DMS 273 (cell line): ENCODE results near the gene TRIM23.
"Not testable (repeated sequence)": the region's sequence is repeated elsewhere in the genome, so short reads cannot be mapped to it uniquely, and the experiment has no call there.

Source experiments
- DNase-seq: peaks from one replicate; lab custom pipeline; 2025; ENCODE audit not compliant: unreplicated experiment; lab: John Stamatoyannopoulos, UW

Gene TRIM23

GRCh38 chr5:65624025-65624570 is at the start of gene TRIM23:
TSS of gene TRIM23 (minus strand) at chr5:65624333. CDS start at chr5:65624274, 59 bp downstream.
- peak; percentile 96 for DNase-seq

DNA sequence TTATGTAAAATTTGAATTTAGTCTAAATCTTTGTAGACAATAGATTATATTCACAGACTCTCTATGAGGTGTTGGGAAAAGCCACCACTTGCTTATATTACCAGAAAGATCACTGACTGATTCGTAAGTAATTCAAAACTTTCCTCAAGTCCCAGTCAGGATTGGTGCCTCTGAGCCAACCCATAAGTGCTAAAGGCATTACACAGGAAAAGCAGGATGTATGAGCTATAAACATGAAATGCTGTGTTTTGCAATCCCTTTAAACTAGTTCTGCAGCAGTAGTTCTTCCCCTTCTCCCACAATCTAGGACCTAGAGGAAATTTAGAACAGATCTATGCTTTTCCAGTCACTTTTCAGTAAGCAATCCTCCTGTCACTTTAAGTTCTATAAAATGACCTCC is 48.7 kb upstream of the TRIM23 start:
- DNase-seq: no peak

DNA sequence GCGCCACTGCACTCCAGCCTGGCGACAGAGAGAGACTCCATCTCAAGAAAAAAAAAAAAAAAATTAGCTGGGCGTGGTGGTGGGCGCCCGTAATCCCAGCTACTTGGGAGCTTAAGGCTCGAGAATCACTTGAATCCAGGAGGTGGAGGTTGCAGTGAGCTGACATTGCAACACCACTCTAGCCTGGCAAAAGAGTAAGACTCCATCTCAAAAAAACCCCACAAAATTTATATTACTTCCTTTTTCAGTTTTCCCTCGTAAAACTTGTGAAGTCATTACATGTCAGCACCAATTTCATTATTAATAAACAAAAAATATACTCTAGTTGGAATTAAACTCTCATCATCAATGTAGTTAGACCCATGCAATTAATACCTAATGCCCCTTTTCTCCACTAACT is 44.6 kb upstream of the TRIM23 start:
- no peak for DNase-seq

- DNase-seq: peak; percentile 38
These were observed 39.8 kb upstream of the TRIM23 start for GRCh38 chr5:65663804-65664521.

DNA sequence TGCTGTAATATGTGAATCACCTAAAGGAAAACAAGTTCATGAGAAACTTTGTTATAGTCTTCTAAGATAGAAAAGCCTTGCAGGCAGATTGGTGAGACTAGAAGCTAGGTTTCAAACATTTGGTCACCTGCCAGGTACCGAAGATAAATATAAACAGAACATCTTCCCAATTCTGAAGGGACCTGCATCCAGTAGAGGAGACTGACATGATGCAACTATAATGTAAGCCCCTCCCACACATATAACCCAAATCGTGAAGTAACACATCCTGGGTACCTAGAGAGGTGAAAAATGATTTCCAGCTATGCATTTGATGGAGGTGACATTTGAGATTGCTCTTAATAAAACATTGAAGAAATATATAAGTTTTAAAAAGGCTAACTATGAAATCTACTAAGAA is 30.6 kb upstream of the TRIM23 start:
- DNase-seq: no peak

DNA sequence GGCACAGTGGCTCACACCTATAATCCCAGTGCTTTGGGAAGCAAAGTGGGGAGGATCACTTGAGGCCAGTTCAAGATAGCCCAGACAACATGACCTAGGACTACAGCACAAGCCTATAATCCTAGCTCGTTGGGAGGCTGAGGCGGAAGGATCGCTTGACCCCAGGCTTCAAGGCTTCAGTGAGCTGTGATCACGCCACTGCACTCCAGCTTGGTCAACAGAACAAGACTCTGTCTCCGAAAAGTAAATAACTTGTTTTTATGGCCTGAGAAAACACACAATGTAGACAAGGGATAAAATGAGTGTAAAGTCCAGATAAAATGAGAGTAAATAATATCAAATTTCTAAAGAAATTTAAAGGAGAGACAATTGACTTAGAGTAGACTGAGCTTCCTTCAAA is 27.0 kb upstream of the TRIM23 start:
- DNase-seq: no peak

DNA sequence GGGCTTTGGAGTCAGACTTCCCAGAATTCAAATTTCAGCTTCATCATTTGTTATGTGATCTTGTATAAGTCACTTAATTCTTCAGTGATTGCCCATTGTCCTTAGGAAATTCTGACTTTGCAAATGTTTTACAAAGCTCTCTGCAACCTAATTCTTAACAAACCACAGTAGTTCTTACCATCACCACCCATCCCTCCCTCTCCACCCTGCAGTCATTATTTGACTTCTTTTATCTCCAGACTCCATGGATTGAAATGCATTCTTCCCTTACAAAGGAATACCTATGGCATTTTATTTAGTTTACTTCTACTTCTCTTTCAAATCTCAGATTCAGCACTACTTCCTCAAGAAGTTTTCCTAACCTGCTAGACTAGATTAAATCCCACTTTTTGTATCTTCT is 23.8 kb upstream of the TRIM23 start:
- DNase-seq: no peak

- DNase-seq: no peak
These were observed 22.8 kb upstream of the TRIM23 start for GRCh38 chr5:65646938-65647337.

DNA sequence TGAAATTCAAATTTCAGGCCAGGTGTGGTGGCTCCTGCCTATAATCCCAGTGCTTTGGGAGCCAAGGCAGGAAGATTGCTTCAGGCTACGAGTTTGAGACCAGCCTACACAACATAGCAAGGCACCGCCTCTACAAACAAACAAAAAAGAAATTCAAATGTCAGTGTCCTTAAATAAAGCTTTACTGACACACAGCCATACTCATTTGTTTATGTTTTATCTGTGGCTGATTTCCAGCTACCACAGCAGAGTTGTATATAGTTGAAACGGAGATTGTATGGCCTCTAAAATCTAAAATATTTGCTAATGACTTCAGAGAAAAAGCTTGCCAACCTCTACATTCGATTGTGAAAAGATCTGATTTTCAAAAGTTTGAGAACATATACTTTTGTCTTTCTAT is 16.1 kb upstream of the TRIM23 start:
- DNase-seq: no peak

DNA sequence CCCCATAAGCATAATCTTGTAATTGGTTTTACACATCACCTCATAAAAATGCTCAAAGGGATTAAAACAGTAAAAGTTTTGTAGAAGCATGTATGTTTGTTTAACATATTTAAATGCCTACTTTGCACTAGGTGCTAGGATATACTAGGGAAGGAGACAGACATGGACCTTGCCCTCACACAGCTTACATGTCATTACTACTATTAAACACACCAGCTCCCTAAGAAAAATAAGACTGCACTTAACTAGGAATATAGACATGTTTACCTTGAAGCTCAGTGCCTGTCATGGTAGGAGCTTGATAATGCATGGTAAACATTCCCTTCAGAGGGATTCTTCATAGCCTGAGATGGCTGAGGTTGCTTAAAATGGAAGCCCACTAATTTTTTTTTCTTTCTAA is 6.8 kb upstream of the TRIM23 start:
- DNase-seq: no peak

DNA sequence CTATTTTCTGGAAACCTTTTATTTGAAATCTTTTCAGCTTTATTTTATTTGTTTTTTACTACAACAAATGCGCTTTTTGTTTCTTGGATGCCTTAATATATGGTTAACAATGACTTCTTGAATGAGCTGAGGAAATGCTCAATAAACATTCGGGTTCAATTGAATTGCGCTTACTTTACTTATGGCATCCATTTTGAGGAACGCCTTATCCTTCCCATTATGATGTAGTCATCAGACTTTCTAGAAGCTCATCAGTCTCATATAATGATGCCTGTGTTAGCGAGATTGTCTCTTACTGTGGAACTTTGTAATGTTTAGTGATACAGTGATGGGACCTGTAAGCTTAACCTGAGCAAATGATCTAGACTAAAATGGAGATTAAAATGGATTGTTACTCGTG is 1.6 kb upstream of the TRIM23 start:
- DNase-seq: no peak

DNA sequence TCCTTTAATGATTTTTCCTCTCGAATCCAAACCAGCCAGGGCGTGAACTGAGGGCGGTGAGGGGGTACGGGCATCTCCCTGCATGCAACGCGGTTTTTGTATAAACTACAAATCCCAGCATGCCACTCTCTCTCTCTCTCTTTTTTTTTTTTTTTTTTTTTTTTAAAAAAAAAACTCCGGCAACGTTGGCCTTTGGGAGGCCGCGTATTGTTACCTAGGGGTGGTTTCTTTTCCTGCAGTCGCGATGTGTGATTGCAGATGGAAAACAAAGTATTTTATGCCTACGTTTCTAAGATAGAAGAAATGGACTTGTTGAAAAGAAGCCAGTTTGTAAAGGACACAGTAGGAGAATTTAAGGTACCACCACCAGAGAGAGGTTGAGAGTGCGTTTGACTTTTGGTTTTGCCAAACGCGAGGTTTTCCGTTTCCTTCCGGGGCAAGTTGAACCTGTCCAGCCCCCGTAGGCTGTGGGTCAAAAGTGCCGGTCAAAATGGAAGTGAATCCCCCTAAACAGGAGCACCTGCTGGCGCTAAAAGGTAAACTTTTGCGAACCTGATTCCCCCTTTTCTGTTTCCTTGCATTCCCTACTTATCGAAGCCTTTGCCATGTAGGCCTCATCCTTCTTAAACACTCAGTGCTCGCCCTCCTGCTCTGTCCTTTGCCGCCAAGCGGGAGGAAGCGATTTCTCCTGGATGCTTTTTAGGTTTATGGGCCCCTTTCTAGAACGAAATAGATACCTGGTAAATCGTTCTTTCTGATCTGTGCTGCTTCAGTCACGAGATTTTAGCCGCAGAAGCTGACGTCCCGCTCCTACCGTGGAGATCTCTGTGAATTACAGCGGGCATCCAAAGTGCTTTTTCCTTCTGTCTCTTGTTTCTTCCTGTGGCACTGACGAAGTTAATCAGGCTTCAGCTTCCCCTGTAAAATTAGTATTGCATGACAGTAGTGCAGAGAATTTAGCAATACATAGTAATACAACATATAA is 730 bp upstream of the TRIM23 start, which contains the start of the genes SHLD3 and TRAPPC13:
Gene SHLD3, plus strand, starts transcription at position 457 of the 985 bp plus-strand sequence. CDS start 4,561 bp downstream, outside the sequence.
Gene TRAPPC13, plus strand, starts transcription at position 457 of the 985 bp plus-strand sequence. Its CDS starts 34 bp downstream, at position 491.
- DNase-seq: peak; percentile 95

- DNase-seq: peak; percentile 39
These were observed 651 bp downstream of the TRIM23 start for GRCh38 chr5:65623482-65623881.

DNA sequence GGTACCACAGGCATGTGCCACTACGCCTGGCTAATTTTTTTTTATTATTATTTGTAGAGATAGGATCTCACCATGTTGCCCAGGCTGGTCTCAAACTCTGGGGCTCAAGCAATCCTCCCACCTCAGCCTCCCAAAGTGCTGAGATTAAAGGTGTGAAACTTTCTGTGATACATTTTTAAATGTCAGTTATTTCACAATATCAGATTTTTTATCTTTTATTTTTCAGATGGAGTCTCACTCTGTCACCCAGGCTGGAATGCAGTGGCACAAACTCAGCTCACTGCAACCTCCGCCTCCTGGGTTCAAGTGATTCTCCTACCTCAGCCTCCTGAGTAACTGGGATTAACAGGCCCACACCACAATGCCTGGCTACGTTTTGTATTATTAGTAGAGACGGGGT is 2.2 kb downstream of the TRIM23 start:
- DNase-seq: not testable (repeated sequence)

GRCh38 chr5:65620021-65620420 is 4.1 kb downstream of the TRIM23 start:
- DNase-seq: no peak

DNA sequence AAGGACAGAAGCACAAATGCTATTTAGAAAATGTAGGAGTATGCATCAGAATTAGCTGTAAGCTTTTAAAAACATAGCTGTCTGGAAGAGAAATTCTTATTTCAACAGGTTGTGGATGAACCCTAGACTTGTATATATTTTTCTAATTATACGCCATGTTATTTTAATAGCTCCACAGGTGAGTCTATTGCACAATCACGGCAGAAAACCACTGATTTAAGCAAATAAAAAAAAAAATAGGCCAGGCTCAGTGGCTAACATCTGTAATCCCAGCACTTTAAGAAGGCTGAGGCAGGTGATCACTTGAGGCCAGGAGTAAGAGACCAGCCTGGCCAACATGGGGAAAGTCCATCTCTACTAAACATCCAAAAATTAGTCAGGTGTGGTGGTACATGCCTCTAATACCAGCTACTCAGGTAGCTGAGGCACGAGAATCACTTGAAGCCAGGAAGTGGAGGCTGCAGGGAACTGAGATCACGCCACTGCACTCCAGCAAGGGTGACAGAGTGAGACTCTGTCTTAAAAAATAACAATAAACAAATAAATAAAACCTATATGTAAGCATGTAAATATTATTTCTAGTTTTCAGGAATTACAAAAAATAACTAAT is 11.7 kb downstream of the TRIM23 start:
- no peak for DNase-seq

- DNase-seq: no peak
These were observed 12.6 kb downstream of the TRIM23 start for GRCh38 chr5:65611524-65611923.

DNA sequence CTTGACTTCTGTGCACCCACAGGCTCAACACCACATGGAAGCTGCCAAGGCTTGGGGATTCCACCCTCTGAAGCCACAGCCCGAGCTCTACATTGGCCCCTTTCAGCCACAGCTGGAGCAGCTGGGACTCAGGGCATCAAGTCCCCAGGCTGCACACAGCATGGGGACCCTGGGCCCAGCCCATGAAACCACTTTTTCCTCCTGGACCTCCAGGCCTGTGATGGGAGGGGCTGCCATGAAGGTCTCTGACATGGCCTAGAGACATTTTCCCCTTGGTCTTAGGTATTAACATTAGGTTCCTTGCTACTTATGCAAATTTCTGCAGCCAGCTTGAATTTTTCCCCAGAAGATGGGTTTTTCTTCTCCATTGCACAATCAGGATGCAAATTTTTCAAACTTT is 22.4 kb downstream of the TRIM23 start:
- not testable (repeated sequence) for DNase-seq

GRCh38 chr5:65588694-65589093 is 35.4 kb downstream of the TRIM23 start:
- peak; percentile 3 for DNase-seq

- DNase-seq: no peak
These were observed 47.0 kb downstream of the TRIM23 start for GRCh38 chr5:65577141-65577540.

DNA sequence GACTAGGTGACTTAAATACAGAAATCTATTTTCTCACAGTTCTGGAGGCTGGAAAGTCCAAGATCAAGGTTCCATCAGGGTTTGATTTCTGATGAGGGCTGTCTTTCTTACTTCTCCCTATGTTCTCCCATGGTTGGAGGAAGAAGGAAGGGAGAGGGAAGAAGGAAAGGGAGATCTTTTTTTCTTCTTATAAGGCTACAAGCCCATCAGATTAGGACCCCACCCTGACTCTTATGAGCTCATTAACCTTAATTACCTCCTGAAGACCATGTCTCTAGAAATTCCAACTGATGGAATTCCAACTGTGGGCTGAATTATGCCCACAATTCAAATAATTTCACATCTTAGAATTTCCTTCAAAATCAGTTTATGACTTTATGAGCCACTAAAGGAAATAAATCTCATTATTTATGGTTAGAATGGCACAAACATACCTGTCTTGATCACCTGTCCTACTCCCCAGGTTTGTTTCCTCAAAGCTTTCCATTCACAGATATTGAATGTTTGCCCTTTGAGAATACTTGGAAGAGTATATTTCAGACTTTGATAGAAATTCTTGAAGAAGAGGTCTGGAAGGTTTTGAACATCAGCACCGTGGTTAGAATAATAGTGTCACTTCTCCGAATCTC is 53.4 kb downstream of the TRIM23 start:
- DNase-seq: no peak
